ENCODE results near the gene LILRB2.

LILRB2 gene

DNA sequence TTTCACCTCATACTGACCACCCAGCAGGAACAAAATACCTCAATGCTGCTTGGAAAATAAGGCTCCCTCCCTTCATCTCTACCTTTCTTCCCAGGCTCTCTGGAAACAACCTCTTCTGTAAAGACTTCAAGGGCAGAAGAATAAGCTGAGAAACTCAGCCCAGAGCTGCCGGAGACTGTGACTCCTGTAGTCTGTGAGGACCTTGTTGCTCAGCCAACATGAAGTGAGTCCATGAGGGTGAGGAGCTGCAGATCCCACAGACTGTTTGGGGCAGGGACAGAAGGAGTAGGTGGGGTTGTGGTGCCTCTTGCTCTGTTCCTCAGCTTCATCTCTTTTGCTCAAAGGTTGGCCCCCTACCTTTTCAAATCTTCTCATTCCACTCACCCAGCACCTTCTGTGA, 24.2 kb upstream of the LILRB2 start:
- Histone ChIP-seq H3K36me3 (ENCODE audit: insufficient read depth, low read length) (no peaks in the 10 kb centered on the region), H3F3A (ENCODE audit: insufficient read depth, low read length) (no peaks in the 10 kb centered on the region), H3K27ac (ENCODE audit: low read depth, low read length, poor library complexity, severe bottlenecking) (no peak overlapping the region), H2AFZ (ENCODE audit: low read length) (no peak overlapping the region), H4K20me1 (ENCODE audit: insufficient read depth, low read length) (no peaks in the 10 kb centered on the region), H3K4me2 (ENCODE audit: low read length) (no peak overlapping the region), H3K9me2 (ENCODE audit: low read depth, low read length) (no peaks in the 10 kb centered on the region), H3K27me3 (ENCODE audit: insufficient read depth, low read length) (no peaks in the 10 kb centered on the region), H3K4me1 (ENCODE audit: insufficient read depth, low read length, severe bottlenecking) (no peaks in the 10 kb centered on the region), H3K79me2 (ENCODE audit: insufficient read depth, low read length) (no peaks in the 10 kb centered on the region), H3K9me3 (ENCODE audit: low read length) (no peaks in the 10 kb centered on the region), H3K4me3 (ENCODE audit: low read depth, low read length, poor library complexity, severe bottlenecking) (no peak overlapping the region), H3K9ac (ENCODE audit: low read length) (no peak overlapping the region)
- TF ChIP-seq, protein P1, sequence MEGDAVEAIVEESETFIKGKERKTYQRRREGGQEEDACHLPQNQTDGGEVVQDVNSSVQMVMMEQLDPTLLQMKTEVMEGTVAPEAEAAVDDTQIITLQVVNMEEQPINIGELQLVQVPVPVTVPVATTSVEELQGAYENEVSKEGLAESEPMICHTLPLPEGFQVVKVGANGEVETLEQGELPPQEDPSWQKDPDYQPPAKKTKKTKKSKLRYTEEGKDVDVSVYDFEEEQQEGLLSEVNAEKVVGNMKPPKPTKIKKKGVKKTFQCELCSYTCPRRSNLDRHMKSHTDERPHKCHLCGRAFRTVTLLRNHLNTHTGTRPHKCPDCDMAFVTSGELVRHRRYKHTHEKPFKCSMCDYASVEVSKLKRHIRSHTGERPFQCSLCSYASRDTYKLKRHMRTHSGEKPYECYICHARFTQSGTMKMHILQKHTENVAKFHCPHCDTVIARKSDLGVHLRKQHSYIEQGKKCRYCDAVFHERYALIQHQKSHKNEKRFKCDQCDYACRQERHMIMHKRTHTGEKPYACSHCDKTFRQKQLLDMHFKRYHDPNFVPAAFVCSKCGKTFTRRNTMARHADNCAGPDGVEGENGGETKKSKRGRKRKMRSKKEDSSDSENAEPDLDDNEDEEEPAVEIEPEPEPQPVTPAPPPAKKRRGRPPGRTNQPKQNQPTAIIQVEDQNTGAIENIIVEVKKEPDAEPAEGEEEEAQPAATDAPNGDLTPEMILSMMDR (IDR thresholded peaks at IDR 0.05; ENCODE audit: low read length), result no peak
- no peak for TF ChIP-seq EZH2 (IDR thresholded peaks at IDR 0.05; ENCODE audit: borderline replicate concordance, low read length)

GRCh38 chr19:54302257-54302656, 21.3 kb upstream of the LILRB2 start:
- no peaks in the 10 kb centered on the region for H3K9me3 ChIP-seq (ENCODE audit: low read length)
- H3K79me2 ChIP-seq (ENCODE audit: insufficient read depth, low read length), result no peaks in the 10 kb centered on the region
- H3K27ac ChIP-seq (ENCODE audit: low read depth, low read length, poor library complexity, severe bottlenecking), result no peak overlapping the region
- H2AFZ ChIP-seq (ENCODE audit: low read length), result no peak overlapping the region
- no peaks in the 10 kb centered on the region for H3F3A ChIP-seq (ENCODE audit: insufficient read depth, low read length)
- no peaks in the 10 kb centered on the region for H3K36me3 ChIP-seq (ENCODE audit: insufficient read depth, low read length)
- no peak for TF ChIP-seq EZH2 (IDR thresholded peaks at IDR 0.05; ENCODE audit: borderline replicate concordance, low read length)
- TF ChIP-seq, protein P1 (IDR thresholded peaks at IDR 0.05; ENCODE audit: low read length), result no peak
- no peaks in the 10 kb centered on the region for H3K9me2 ChIP-seq (ENCODE audit: low read depth, low read length)
- no peaks in the 10 kb centered on the region for H4K20me1 ChIP-seq (ENCODE audit: insufficient read depth, low read length)
- H3K4me2 ChIP-seq (ENCODE audit: low read length), result no peak overlapping the region
- H3K9ac ChIP-seq (ENCODE audit: low read length), result no peak overlapping the region
- no peaks in the 10 kb centered on the region for H3K4me1 ChIP-seq (ENCODE audit: insufficient read depth, low read length, severe bottlenecking)
- no peaks in the 10 kb centered on the region for H3K27me3 ChIP-seq (ENCODE audit: insufficient read depth, low read length)
- H3K4me3 ChIP-seq (ENCODE audit: low read depth, low read length, poor library complexity, severe bottlenecking), result no peak overlapping the region

DNA sequence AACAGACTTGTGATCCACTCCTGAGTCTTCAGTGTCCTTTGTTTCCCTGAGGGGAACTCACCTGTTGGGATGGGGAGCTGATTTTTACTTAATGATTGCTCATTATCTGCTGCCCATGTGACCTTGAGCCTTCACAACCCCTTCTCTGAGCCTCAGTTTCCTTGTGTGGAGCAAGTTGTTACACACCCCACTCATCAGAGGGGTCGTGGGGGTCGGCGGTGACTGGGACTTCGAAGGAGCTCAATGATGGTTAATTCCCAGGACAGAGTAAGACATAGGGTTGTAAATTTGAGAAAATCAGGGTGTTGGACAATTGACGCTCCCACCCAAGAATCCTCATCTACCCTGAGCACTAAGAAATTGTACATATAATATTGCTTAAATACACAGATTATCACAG, 18.6 kb upstream of the LILRB2 start:
- Histone ChIP-seq H3K79me2 (ENCODE audit: insufficient read depth, low read length) (no peaks in the 10 kb centered on the region), H3K9ac (ENCODE audit: low read length) (no peak overlapping the region), H3K9me2 (ENCODE audit: low read depth, low read length) (no peaks in the 10 kb centered on the region), H3K27me3 (ENCODE audit: insufficient read depth, low read length) (no peaks in the 10 kb centered on the region), H4K20me1 (ENCODE audit: insufficient read depth, low read length) (no peaks in the 10 kb centered on the region), H3K4me2 (ENCODE audit: low read length) (no peak overlapping the region), H3K9me3 (ENCODE audit: low read length) (no peaks in the 10 kb centered on the region), H3F3A (ENCODE audit: insufficient read depth, low read length) (no peaks in the 10 kb centered on the region), H2AFZ (ENCODE audit: low read length) (no peak overlapping the region), H3K27ac (ENCODE audit: low read depth, low read length, poor library complexity, severe bottlenecking) (no peak overlapping the region), H3K4me3 (ENCODE audit: low read depth, low read length, poor library complexity, severe bottlenecking) (no peak overlapping the region), H3K4me1 (ENCODE audit: insufficient read depth, low read length, severe bottlenecking) (no peaks in the 10 kb centered on the region), H3K36me3 (ENCODE audit: insufficient read depth, low read length) (no peaks in the 10 kb centered on the region)
- TF ChIP-seq EZH2 (IDR thresholded peaks at IDR 0.05; ENCODE audit: borderline replicate concordance, low read length), result no peak

GRCh38 chr19:54299126-54299498, 18.2 kb upstream of the LILRB2 start:
- no peaks in the 10 kb centered on the region for H3K9me3 ChIP-seq (ENCODE audit: low read length)
- H2AFZ ChIP-seq (ENCODE audit: low read length), result no peak overlapping the region
- no peaks in the 10 kb centered on the region for H3K9me2 ChIP-seq (ENCODE audit: low read depth, low read length)
- no peaks in the 10 kb centered on the region for H3K36me3 ChIP-seq (ENCODE audit: insufficient read depth, low read length)
- no peak overlapping the region for H3K9ac ChIP-seq (ENCODE audit: low read length)
- H3K4me1 ChIP-seq (ENCODE audit: insufficient read depth, low read length, severe bottlenecking), result no peaks in the 10 kb centered on the region
- TF ChIP-seq, protein P1 (IDR thresholded peaks at IDR 0.05; ENCODE audit: low read length), result no peak
- TF ChIP-seq EZH2 (IDR thresholded peaks at IDR 0.05; ENCODE audit: borderline replicate concordance, low read length), result no peak
- H3F3A ChIP-seq (ENCODE audit: insufficient read depth, low read length), result no peaks in the 10 kb centered on the region
- no peaks in the 10 kb centered on the region for H3K27me3 ChIP-seq (ENCODE audit: insufficient read depth, low read length)
- no peak overlapping the region for H3K27ac ChIP-seq (ENCODE audit: low read depth, low read length, poor library complexity, severe bottlenecking)
- H3K4me3 ChIP-seq (ENCODE audit: low read depth, low read length, poor library complexity, severe bottlenecking), result no peak overlapping the region
- no peaks in the 10 kb centered on the region for H3K79me2 ChIP-seq (ENCODE audit: insufficient read depth, low read length)
- H4K20me1 ChIP-seq (ENCODE audit: insufficient read depth, low read length), result no peaks in the 10 kb centered on the region
- H3K4me2 ChIP-seq (ENCODE audit: low read length), result no peak overlapping the region

All from OCI-LY1 (cell line).